HL-60 (cell line): Measurements from ENCODE around the gene CHM.

Experiments
- DNase-seq, 2 experiments: peaks; one replicate each; pipeline ENCODE4 v3.0.0-alpha.2; 2010 to 2020; ENCODE audit warnings: low read depth in 1 of 2, low spot score in 1 of 2
- H3K27ac ChIP-seq: fragments of 250-450 bp; sonication (Bioruptor Pico); replicated peaks from 2 replicates; pipeline ENCODE4 v1.5.1; 2020; ENCODE audit warnings: mild to moderate bottlenecking, moderate library complexity
- H3K27me3 ChIP-seq: fragments of 250-450 bp; sonication (Bioruptor Pico); 2 replicates; pipeline ENCODE4 v1.5.1; 2021; ENCODE audit warnings: mild to moderate bottlenecking, moderate library complexity; ENCODE audit not compliant: insufficient read depth, poor library complexity, severe bottlenecking
- H3K4me3 ChIP-seq: replicated peaks from 2 replicates; pipeline ENCODE4 v1.5.1; 2011; ENCODE audit warnings: mild to moderate bottlenecking, control low read depth, low read length; ENCODE audit not compliant: insufficient read depth
- CTCF ChIP-seq: IDR thresholded peaks from one replicate; pipeline ENCODE4 v1.5.1; 2011; ENCODE audit warnings: low read length, control low read depth, inconsistent platforms; ENCODE audit not compliant: insufficient read depth
- GABPA ChIP-seq: IDR thresholded peaks from 2 replicates; pipeline ENCODE4 v1.6.1; 2012; ENCODE audit warnings: low read depth
- POLR2AphosphoS5 ChIP-seq: IDR thresholded peaks from 2 replicates; pipeline ENCODE4 v1.6.1; 2012; ENCODE audit warnings: low read depth
- REST ChIP-seq: IDR thresholded peaks from 2 replicates; pipeline ENCODE4 v1.6.1; 2012; ENCODE audit warnings: low read depth; ENCODE audit not compliant: insufficient replicate concordance
- SPI1 ChIP-seq: IDR thresholded peaks from 2 replicates; pipeline ENCODE4 v1.6.1; 2012; ENCODE audit warnings: low read depth, mild to moderate bottlenecking, borderline replicate concordance

Gene CHM

GRCh38 chrX:85994228-85994627 lies 53.1 kb downstream of the CHM start:
- no peak for DNase-seq
- Histone ChIP-seq H3K27me3 (no peaks in the 10 kb centered on the region), H3K4me3 (no peak overlapping the region), H3K27ac (no peak overlapping the region)
- TF ChIP-seq REST: no peak
- no peak for TF ChIP-seq SPI1
- no peak for TF ChIP-seq GABPA
- no peak for TF ChIP-seq CTCF
- no peak for TF ChIP-seq POLR2AphosphoS5

- DNase-seq: no peak
- H3K27me3 ChIP-seq: no peaks in the 10 kb centered on the region
- no peak overlapping the region for H3K4me3 ChIP-seq
- H3K27ac ChIP-seq: no peak overlapping the region
- no peak for TF ChIP-seq SPI1
- no peak for TF ChIP-seq POLR2AphosphoS5
- TF ChIP-seq GABPA: no peak
- TF ChIP-seq REST: no peak
- no peak for TF ChIP-seq CTCF
Measured at GRCh38 chrX:85993539-85994197, 53.7 kb downstream of the CHM start.

DNA sequence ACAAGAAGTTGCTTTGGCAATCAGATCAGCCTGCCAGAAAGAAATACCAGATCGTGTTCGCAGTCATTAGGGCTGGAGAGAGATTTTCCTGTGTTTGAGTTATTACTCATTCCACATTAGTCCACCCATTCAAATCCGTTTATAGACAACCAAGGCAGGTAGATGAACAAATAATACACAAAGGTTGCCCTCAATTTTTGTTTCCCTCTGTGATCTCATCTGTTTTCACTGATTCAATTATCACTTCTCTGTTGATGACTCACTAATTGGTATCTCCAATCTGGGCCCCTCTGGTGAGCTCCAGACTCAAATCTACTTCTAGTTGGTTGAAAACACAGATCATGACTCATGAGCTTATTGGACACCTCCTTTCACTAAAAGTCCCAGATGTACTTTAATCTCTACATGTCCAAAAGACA lies 54.5 kb downstream of the CHM start:
- no peak for DNase-seq
- TF ChIP-seq CTCF (no peak), GABPA (no peak), SPI1 (no peak), REST (no peak), POLR2AphosphoS5 (no peak)
- no peaks in the 10 kb centered on the region for H3K27me3 ChIP-seq
- H3K4me3 ChIP-seq: no peak overlapping the region
- no peak overlapping the region for H3K27ac ChIP-seq
